GM19240 (cell line): ENCODE data around the gene MIPEP.
"Not testable (repeated sequence)": the region's sequence is repeated elsewhere in the genome, so short reads cannot be mapped to it uniquely, and the experiment has no call there.

Source experiments
- DNase-seq: peaks from one replicate; pipeline ENCODE4 v3.0.0; 2011; ENCODE audit warnings: low spot score; ENCODE audit not compliant: insufficient read length

The MIPEP gene

DNA sequence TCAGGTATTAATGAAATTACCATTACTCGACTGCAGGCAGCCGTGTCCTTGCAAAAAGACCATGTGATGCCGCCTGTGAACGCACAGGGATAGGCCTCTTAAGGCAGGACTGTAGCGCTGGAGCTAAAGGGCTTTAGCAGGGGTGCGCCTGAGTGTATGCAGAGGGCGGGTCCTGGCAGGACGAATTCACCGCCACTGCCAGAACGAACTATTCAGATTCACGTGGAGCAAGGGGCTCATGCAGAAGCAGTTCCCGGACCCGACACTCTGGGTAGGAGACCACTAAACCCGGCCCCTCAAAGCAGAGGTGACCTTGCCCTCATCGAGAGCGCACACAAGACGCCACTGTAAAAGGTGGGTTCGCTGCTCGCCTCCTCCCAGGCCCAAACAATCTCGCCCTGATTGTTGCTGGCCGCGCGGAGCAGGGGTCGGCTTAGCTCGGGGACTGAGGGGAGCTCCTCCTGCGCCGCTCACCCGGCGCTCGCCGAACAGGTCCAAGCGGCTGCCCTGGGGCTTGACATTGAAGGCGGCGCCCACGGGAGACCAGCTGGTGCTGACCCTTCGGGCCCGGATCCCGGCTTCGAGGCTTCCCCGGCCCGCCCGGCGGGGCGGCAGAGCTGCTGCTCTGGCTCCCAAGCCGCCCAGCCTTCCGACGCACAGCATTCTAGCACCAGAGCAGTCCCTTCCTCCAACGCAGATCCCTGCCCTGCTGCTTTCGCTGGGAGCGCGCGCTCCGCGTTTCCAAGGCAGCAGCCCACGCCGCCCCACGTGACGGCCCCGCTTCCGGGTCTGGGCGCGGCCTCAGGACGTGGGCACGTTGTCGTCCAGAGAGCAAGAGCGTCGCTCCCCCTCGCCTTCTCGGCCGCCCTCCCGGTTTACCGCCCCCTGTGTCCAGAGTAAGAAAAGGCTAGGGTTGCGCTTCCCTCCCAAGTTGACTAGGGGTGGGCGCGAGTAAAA is at the start of gene MIPEP:
Gene MIPEP (minus strand): TSS at position 743 of the 957 bp plus-strand sequence. CDS start 80 bp downstream, at position 663.
- DNase-seq: peak; percentile 92

DNA sequence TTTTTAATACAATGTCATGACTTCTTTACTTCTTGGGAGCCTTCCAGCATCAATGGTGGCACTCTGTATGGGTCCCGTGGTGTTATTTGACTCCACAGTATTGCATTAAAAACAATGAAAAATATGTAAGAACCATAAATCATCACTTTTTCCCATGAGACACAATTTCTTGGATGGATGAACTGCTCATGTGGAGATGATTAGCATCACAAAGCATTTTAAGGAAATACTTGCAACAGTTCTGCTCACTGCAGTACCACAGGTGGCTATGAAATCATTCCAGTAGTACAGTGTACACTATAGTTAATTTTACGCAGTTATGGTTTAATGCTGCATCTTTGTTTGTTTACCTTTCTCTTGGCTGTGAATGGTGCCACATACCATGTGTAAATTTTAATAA is 45.3 kb upstream of the MIPEP start:
- DNase-seq: no peak

DNA sequence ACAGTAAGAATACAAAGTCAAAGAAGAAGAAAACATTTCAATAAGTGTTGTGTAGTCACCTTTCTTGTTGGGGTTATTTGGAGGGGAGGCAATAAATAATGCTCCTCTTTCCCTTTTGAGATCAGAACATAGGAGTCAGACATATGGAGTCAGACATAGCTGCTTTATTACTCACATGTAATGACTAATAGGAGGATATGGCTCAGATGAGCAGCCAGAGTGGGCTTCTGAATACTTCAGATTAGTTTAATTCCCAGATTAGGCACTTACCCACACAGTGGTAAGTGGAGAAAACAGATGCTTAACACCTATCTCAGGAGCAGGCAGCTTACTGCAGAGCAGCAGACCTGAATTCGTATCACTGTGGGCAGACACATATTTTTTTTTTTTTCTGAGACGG is 39.8 kb upstream of the MIPEP start:
- DNase-seq: no peak

DNA sequence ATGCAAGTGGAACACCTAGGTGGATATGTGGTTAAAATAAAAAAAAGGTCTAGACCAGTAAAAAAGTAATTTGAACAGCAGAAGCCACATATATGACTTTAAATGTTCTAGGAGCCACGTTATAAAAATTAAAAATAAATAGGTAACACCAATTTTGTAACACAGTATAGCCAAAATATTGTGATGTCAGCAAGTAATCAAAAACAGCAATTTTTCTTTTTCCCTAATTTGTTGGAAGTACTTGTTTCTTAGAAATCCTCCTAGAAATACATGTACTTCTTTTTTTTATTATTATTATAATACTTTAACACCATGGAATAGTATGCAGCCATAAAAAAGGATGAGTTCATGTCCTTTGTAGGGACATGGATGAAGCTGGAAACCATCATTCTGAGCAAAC is 33.8 kb upstream of the MIPEP start:
- no peak for DNase-seq

DNA sequence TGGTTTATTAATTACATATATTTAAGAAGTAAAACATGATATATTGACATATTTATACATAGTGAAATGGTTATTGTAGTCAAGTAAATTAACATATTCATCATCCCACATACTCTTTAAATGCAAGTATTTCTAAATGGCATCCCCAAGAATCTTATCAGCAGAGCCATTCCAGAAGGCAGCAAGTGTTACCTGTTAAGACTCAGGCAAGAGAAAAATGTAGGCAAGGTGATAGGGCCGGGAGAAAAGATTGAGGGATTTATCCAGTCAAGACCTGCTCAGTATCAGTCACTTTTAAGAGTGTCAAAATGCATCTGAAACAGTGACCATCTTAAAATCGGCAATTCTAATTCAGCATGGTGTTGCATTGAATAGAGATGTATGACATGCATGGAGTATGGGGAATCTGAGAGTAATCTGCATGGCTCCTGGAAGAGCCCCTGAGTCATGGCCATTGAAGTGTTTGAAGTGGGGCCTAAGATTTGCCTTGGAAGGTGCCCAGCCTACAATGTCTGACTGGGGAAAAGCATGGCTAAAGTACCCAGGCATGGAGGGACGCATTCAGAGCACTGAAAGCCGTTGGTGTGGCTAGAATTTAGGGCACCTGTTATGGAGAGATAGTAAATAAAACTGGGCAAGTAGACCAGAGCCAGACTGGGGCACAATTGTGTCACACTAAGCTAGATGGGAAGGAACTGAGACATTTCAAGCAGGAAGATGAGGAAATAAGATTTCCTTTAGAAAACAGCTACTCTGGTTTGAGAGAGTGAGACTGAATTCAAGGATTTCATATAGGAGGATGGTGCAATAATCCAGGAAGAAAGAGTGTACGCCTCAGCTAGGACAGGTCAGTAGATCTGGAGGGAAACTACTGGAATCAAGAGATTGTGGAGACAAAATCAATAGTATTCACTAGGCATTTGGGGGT is 33.1 kb upstream of the MIPEP start:
- no peak for DNase-seq

DNA sequence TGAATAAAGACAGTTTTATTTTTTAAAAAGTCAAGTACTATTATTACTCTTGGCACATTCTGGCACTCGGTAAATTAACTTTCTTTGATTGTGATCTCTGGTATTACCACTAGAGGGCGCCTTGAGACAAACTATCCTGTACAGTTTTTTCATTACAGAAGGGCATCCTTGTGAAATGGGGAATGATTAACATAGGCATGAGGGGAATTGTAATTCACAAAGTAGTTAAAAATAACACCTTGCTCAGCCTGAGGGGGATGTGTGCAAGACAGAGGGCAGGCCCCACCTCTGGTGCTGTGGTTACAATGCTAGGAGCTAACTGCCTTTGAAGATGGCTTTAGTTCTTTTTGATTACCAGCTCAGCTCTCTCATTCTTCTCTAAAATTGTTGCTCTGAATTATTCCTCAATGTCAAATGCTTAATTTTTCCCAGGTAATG is 32.3 kb upstream of the MIPEP start:
- DNase-seq: no peak

DNA sequence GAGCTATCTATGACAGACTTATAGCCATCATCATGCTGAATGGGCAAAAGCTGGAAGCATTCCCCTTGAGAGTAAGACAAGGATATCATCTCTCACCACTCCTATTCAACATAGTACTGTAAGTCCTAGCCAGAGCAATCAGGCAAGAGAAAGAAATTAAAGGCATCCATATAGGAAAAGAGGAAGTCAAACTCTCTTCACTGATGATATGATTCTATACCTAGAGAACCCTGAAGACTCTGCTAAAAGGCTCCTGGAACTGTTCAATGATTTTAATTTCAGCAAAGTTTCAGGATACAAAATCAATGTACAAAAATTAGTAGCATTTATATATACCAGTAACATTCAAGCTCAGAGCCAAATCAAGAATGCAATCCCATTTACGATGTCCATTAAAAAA is 29.8 kb upstream of the MIPEP start:
- DNase-seq: no peak

DNA sequence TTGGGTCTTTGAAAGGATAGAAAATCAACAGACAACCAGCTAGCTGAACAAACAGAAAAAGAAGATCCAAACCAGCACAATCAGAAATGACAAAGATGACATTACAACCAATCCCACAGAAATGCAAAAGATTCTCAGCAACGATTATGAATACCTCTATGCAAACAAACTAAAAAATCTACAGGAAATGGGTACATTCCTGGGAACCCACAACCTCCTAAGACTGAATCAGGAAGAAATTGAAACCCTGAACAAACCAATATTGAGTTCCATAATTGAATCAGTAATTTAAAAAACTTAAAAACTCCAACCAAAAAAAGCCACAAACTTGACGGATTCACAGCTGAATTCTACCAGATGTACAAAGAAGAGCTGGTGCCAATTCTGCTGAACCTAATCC is 29.0 kb upstream of the MIPEP start:
- DNase-seq: no peak

DNA sequence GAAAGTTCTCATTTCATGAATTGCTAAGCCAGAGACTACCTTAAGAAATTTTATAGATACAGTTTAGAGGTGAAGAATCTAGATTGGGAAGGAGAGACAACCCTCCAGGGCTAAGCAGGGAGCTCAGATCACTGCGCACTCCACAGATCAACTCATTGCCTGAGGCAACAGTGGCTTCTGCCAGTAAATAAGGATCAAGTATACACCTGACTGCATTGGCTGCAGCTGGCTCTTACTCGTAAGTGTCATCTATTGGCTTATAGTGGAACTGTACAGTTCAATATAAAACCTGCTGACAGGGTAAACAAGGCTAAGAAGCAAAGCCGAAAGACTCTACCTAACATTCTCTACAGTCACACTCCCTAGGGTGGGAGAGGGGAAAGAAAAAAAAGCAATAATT is 26.1 kb upstream of the MIPEP start:
- DNase-seq: no peak

DNA sequence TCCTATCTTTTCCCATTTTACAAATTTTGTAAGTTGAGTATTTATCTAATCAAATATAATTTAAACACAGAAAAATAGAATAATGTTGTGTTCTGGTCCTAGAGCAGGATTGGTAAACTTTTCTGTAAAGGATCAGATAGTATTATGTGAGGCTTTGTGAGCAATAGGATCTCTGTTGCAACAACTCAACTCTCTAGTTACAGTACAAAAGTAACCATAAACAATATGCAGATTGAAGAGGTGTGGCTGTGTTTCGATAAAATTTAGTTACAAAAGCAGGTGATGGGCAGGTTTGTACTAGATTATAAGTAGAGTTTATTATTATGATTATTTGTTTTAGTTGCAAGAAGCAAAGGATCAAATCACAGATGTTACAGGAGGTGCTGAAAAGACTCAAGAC is 23.3 kb upstream of the MIPEP start:
- no peak for DNase-seq

DNA sequence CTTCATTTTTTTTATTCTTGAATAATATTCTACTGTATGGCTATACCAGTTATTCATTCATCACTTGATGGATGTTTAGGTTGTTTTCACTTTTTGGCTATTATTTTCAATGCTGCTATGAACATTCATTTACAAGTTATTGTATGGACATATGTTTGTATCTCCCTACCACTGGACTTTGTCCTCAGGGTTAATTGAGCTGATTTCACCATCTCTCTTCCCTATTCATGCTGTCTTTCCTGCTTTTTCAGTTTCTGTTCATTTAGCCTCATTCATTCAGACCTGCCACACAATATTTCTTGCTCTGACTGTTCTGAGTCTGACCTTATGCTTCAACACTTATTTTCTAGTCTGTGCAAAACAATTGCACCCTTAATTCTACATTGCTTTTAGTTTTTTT is 20.4 kb upstream of the MIPEP start:
- DNase-seq: no peak

DNA sequence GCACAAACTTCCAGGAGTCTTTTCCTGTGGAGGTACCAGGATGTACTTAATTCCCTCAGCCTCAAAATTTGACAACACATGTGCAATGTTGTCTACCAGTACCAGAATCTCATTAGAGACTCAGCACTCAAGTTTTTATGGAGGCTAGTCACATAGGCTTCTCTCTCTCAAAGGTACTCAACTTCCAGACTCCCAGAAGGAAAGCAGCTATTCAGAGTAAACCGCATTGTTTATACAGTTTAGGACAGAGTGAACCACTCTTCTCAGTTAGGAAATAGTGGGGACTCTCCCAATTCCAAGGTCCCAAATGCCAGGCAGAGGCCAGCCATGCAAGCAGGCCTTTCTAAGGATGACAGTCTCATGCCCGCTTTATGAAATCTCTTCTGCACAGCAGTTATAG is 16.6 kb upstream of the MIPEP start:
- no peak for DNase-seq

DNA sequence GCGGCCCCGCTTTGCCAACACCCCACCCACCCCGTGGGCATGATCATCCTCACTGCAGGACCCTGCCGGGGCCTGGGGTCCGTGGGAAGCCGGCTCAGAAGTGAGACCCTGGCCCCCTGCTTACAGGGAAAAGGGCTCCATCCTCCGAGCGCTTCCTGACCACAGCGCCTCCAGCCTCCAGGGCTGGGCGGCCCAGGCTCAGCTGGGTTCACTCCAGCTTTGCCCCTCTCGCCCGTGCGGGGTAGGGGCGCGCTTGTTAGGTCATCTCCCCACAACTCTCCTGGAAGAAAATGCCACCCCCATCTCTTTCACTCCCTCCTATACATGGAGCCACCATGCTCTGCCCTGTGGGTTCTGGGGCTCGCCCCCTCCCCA is 14.7 kb upstream of the MIPEP start:
- DNase-seq: no peak

DNA sequence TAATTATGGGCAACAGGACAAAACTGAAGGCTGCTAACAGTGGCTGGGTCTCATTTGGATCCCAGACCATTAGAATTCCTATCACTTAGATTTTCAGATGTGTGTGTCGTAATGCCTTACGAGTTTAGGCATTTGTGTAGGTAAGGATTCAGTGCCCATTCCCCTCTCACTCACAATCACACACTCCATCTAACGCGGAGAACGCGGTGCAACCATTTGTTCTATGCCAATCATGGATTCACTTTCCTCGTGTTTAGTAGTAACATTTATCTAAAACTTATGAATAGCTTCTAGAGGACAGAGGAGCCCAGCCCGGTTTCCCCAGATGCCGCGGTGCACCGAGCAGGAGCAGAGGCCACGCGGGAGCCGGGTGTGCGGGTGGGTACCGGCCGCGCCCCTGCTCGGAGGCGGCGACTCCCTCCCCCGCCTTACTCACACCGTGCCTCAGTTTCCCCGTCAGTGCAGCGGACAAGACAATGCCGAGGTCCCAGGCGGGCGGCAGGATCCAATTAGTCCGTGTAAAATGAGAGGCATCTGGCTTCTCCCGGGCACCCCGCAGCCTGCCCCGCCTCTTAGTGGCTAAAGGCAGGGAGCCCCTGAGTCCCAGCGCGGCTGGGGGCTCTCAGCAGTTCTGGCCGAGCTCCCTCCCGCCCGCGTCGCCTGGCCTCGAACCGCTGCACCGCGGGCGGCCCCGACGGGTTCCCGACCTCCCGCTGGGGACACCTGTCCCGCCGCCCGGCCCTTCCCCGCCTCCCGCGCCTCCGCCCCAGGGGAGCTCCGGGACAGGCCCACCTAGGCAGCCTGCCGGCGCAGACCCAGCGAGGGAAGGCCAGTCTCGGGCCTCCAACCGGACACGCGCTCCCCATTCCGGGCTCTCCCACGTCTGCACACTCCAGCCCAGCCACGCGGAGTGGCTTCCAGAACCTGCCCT is 14.0 kb upstream of the MIPEP start:
- DNase-seq: no peak

DNA sequence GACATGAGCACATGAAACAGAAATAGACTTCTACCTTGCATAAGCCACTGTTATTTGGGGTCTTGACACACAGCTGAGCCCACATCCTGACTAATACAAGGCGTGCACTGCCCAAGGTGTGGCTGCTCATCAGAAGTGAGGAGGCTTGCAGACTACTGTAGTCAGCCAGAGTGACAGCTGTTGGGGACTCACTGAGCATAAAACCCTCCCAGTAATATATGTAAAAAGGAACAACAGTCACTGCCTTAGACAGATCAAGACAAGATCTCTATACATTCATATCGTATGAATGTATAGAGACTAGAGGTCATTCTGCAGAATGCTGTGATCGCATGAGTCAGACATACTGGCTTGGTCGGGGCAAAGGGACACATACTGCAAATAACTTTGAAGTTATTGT is 12.2 kb upstream of the MIPEP start:
- no peak for DNase-seq

DNA sequence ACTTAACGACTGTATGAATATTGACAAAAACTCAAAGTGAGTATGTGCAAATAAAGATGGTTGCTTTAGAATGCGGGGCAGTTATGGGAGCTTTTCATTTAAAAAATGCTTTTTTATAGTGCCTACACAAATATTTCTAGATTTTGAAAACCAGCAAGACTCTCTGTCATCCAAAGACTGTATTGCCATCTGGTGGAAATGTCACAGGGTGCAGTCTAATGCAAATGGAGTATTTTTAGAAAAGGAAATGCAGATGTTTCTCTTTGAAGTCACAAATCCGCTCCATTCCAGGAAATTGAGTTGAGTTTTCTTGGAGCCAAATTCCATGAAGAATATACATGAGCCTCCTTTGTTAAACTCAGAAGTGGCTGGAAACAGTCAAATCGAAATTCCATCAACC is 10.4 kb upstream of the MIPEP start:
- no peak for DNase-seq

DNA sequence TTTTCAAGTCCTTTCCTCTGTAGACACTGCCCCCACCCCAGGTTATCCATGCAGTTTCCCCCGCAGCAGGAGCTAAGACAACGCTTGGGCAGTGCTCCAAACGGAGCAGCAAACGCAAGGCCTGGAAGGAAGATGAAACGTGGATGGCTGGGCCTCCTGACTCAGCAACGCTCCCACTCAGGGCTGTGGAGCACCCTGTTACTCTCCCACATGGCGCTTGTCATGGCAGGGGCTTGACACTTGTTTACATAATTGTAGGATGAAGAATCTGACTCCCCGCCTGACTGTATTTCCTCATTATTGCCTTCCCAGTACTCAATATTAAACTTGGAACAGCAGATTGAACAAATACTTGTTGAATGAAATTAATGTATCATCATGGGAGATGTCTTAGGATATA is 8.9 kb upstream of the MIPEP start:
- DNase-seq: no peak

DNA sequence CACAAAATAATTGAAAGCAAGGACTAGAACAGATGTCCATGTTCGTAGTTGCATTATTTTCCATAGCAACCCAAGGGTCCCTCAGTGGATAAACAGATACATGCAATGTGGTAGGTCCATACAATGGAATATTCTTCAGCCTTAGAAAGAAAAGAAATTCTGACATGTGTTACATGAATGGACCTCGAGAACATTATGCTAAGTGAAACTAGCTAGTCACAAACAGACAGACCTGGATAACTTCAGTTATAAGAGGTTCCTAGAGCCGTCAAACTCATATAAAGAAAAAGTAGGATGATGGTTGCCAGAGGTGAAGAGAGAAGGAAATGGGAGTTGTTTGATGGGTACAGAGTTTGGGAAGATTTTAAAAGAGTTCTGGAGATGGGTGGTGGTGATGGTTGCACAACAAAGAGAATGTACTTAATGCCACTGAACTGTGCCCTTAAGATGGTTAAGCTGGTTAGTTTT is 8.3 kb upstream of the MIPEP start, which contains the start of gene C1QTNF9B:
Gene C1QTNF9B (minus strand): TSS at position 51 of the 468 bp plus-strand sequence.
- DNase-seq: not testable (repeated sequence)

DNA sequence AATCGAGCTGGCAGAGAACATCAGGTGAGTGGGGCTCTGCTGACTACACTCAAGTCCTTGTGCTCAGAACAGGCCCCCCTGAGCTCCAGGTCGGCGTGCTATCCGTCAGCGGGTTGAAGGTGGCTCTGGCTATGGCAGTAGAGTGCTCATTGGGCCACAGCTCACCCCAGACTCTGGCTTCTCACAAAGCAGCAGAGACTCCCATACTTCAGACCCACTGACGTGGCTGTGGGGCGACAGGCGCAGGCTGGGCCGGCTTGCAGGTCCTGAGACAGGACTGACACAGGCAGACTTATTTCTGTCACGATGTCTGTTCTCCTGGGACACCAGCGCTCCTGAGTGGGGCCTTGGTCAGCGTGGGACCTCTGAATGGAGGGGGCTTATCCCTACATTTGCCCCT is 5.5 kb upstream of the MIPEP start:
- DNase-seq: not testable (repeated sequence)

DNA sequence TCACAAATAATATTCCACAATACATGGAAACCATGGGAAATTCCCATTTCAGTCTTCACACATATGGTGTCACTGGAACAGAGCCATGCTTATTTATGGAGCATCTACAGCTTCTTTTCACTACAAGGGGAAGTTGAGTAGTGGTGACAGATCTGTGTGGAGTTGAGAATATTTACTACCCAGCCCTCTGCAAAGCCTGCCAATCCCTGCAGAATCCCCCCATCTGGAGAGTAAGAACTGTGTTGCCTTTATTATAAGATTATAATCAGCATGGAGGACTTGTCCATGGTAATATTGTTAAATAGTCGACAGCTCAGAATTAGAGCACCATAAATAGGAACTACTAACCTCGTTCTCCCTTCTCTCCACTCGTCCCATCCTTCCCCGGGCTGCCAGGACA is 4.6 kb upstream of the MIPEP start:
- not testable (repeated sequence) for DNase-seq
